Breast epithelium (tissue), 4 donors: Measurements from ENCODE around the gene CIB4. TPM values are rescaled to one million over a fixed set of nuclear protein-coding genes. Genes with fewer than 3 reads are reported as not detected.

Experiments
- DNase-seq, 2 donors: peaks; one replicate each; pipeline ENCODE4 v3.0.0-alpha.2; 2019; ENCODE audit warnings: low spot score in 2 of 2
- H3K27ac ChIP-seq, 2 donors: fragments of 200-600 bp; sonication (generic) in 1 of 2; one replicate each; pipeline ENCODE4 v1.5.1; 2016 to 2019; ENCODE audit warnings: mild to moderate bottlenecking in 1 of 2
- H3K27me3 ChIP-seq, 2 donors: fragments of 200-600 bp; sonication (generic) in 1 of 2; one replicate each; pipeline versions ENCODE4 v1.5.1 to v1.6.0; 2017 to 2019; ENCODE audit warnings: control low read depth in 1 of 2, mild to moderate bottlenecking in 1 of 2
- H3K36me3 ChIP-seq: fragments of 200-600 bp; one replicate; pipeline ENCODE4 v1.5.1; 2019
- H3K4me1 ChIP-seq, 2 donors: fragments of 200-600 bp; sonication (generic); one replicate each; pipeline ENCODE4 v1.5.1; 2016 to 2019; ENCODE audit warnings: control low read depth in 1 of 2
- H3K4me3 ChIP-seq, 3 donors: fragments of 200-600 bp; sonication (generic); 1 replicate in 2 of 3; 2 replicates in 1 of 3; pipeline ENCODE4 v1.5.1; 2016 to 2019; ENCODE audit warnings: mild to moderate bottlenecking in 3 of 3, moderate library complexity in 2 of 3
- H3K9me3 ChIP-seq, 2 donors: fragments of 200-600 bp; sonication (generic) in 1 of 2; one replicate each; pipeline ENCODE4 v1.5.1; 2016 to 2019; ENCODE audit warnings: control low read depth in 1 of 2
- CTCF ChIP-seq, 3 donors: fragments of 450-650 bp; IDR thresholded peaks; one replicate each; pipeline ENCODE4 v1.5.1; 2016 to 2017; ENCODE audit warnings: antibody characterized with exemption in 3 of 3, mild to moderate bottlenecking in 3 of 3, moderate library complexity in 3 of 3
- POLR2A ChIP-seq: fragments of 450-650 bp; IDR thresholded peaks from one replicate; pipeline ENCODE4 v1.6.1; 2016; ENCODE audit warnings: antibody characterized with exemption, mild to moderate bottlenecking, moderate library complexity
- POLR2AphosphoS5 ChIP-seq, 3 donors: sonication (generic); formaldehyde crosslinking; IDR thresholded peaks; one replicate each; pipeline ENCODE4 v1.6.1; 2017; ENCODE audit warnings: antibody characterized with exemption in 3 of 3
- intact Hi-C: fragments of 100-400 bp; cut with DNase I; formaldehyde crosslinking; loops from one replicate; pipeline ENCODE4 v1.15.1; 2023; ENCODE audit warnings: low total_unique reads
- total RNA-seq, 3 donors: library from RNA; depleted of rRNA; stranded (reverse); fragments of >200 nt; gene quantifications; one replicate each; pipeline ENCODE4 v1.1.0, GENCODE V29; 2016

CIB4 gene
- total RNA-seq, 3 donors from 2014 or later: not detected

- H3K9me3 ChIP-seq: no peaks in the 10 kb centered on the region
- no peak for DNase-seq
- no peaks in the 10 kb centered on the region for H3K4me1 ChIP-seq
- TF ChIP-seq POLR2AphosphoS5 (IDR thresholded peaks at IDR 0.05): no peak
- TF ChIP-seq CTCF (IDR thresholded peaks at IDR 0.05): no peak
- no peak for TF ChIP-seq POLR2A
- H3K27me3 ChIP-seq: no peaks in the 10 kb centered on the region
- H3K36me3 ChIP-seq: no peaks in the 10 kb centered on the region
- intact Hi-C loops: no loop called here
- no peak overlapping the region for H3K27ac ChIP-seq
- H3K4me3 ChIP-seq: no peak overlapping the region
Measured at GRCh38 chr2:26633351-26633945, 7.7 kb downstream of the CIB4 start.

- no peaks in the 10 kb centered on the region for H3K4me1 ChIP-seq
Measured at GRCh38 chr2:26632624-26633185, 8.5 kb downstream of the CIB4 start.

GRCh38 chr2:26631401-26632170 is 9.6 kb downstream of the CIB4 start:
- Histone ChIP-seq H3K27me3 (no peaks in the 10 kb centered on the region), H3K36me3 (no peaks in the 10 kb centered on the region), H3K4me1 (no peaks in the 10 kb centered on the region), H3K4me3 (no peak overlapping the region), H3K9me3 (no peaks in the 10 kb centered on the region), H3K27ac (no peak overlapping the region)
- TF ChIP-seq CTCF (IDR thresholded peaks at IDR 0.05) (no peak), POLR2A (no peak), POLR2AphosphoS5 (IDR thresholded peaks at IDR 0.05) (no peak)
- DNase-seq: no peak
- intact Hi-C loops: no loop called here

More at GRCh38 chr2:26632624-26633185, 8.5 kb downstream of the CIB4 start:
- intact Hi-C loops: no loop called here
- no peak for DNase-seq
- Histone ChIP-seq H3K27ac (no peak overlapping the region), H3K4me3 (no peak overlapping the region), H3K9me3 (no peaks in the 10 kb centered on the region), H3K36me3 (no peaks in the 10 kb centered on the region), H3K27me3 (no peaks in the 10 kb centered on the region)
- no peak for TF ChIP-seq CTCF (IDR thresholded peaks at IDR 0.05)
- no peak for TF ChIP-seq POLR2A
- TF ChIP-seq POLR2AphosphoS5 (IDR thresholded peaks at IDR 0.05): no peak

- H3K27ac ChIP-seq: no peak overlapping the region
- H3K4me3 ChIP-seq: no peak overlapping the region
- H3K9me3 ChIP-seq: no peaks in the 10 kb centered on the region
- no peaks in the 10 kb centered on the region for H3K36me3 ChIP-seq
- no peaks in the 10 kb centered on the region for H3K27me3 ChIP-seq
- no peaks in the 10 kb centered on the region for H3K4me1 ChIP-seq
- no peak for DNase-seq
- no peak for TF ChIP-seq POLR2A
- no peak for TF ChIP-seq CTCF (IDR thresholded peaks at IDR 0.05)
- TF ChIP-seq POLR2AphosphoS5 (IDR thresholded peaks at IDR 0.05): no peak
- intact Hi-C loops: no loop called here
Measured at GRCh38 chr2:26630669-26631360, 10.4 kb downstream of the CIB4 start.
